IMR-90 (cell line): ENCODE data around the gene TMEM141. TPM values are rescaled to one million over a fixed set of nuclear protein-coding genes. Genes with fewer than 3 reads are reported as not detected.
A peak's percentile ranks its signal among the peaks of the same experiment; 100 is the strongest.
"Not testable (repeated sequence)": the region's sequence is repeated elsewhere in the genome, so short reads cannot be mapped to it uniquely, and the experiment has no call there.

Source experiments
- ATAC-seq: fragments of 200-7000 bp; cut with Tn5 transposase; 2 replicates; pipeline ENCODE4 v1.9.1; 2020; ENCODE audit warnings: low read depth, mild to moderate bottlenecking, moderate library complexity
- BruUV-seq: library from RNA; stranded (reverse); fragments of 400-500 nt; replicated peaks from 2 replicates; lab custom pipeline; 2021; lab: Mats Ljungman, UMichigan
- CTCF ChIA-PET: fragments of 300-600 bp; formaldehyde crosslinking; extraction: SDS; loops from one replicate; lab custom pipeline; 2021; ENCODE audit warnings: antibody characterized with exemption; lab: Yijun Ruan, JAX
- POLR2A ChIA-PET: fragments of 300-600 bp; sonication (Branson Sonifier 250); formaldehyde crosslinking; loops from one replicate; lab custom pipeline; 2022; ENCODE audit warnings: antibody characterized with exemption; ENCODE audit not compliant: unreplicated experiment; lab: Charles Lee
- DNase-seq: peaks from one replicate; pipeline ENCODE4 v3.0.0; 2013
- H2AFZ ChIP-seq: replicated peaks from 2 replicates; pipeline ENCODE3; 2013; ENCODE audit warnings: low read length, mild to moderate bottlenecking; ENCODE audit not compliant: poor library complexity
- H2AK5ac ChIP-seq: 2 replicates; pipeline ENCODE4 v1.6.1; 2013; ENCODE audit warnings: low read depth, low read length, inconsistent platforms
- H2AK9ac ChIP-seq: replicated peaks from 2 replicates; pipeline ENCODE3; 2013; ENCODE audit warnings: mild to moderate bottlenecking, low read depth, low read length, moderate library complexity; ENCODE audit not compliant: poor library complexity
- H2BK120ac ChIP-seq: 2 replicates; pipeline ENCODE4 v1.6.1; 2013; ENCODE audit warnings: low read depth, low read length, inconsistent platforms
- H2BK15ac ChIP-seq: 3 replicates; pipeline ENCODE4 v1.6.1; 2013; ENCODE audit warnings: low read depth, low read length, inconsistent platforms
- H2BK20ac ChIP-seq: 2 replicates; pipeline ENCODE4 v1.6.1; 2013; ENCODE audit warnings: low read depth, mild to moderate bottlenecking, inconsistent platforms, low read length, moderate library complexity
- H2BK5ac ChIP-seq: 2 replicates; pipeline ENCODE4 v1.6.1; 2013; ENCODE audit warnings: mild to moderate bottlenecking, low read depth, low read length, inconsistent platforms; ENCODE audit not compliant: poor library complexity, severe bottlenecking
- H3K14ac ChIP-seq: replicated peaks from 2 replicates; pipeline ENCODE4 v1.6.1; 2013; ENCODE audit warnings: low read depth, low read length, inconsistent platforms
- H3K18ac ChIP-seq: 2 replicates; pipeline ENCODE4 v1.6.1; 2013; ENCODE audit warnings: low read depth, low read length, control low read depth
- H3K23ac ChIP-seq: 2 replicates; pipeline ENCODE4 v1.6.1; 2013; ENCODE audit warnings: low read depth, low read length, inconsistent platforms
- H3K27ac ChIP-seq: 2 replicates; pipeline ENCODE4 v1.5.1; 2013; ENCODE audit warnings: mild to moderate bottlenecking, control low read depth, low read length; ENCODE audit not compliant: insufficient read depth
- H3K27me3 ChIP-seq: 2 replicates; pipeline ENCODE4 v1.6.1; 2013; ENCODE audit warnings: low read length; ENCODE audit not compliant: control insufficient read depth, insufficient read depth
- H3K36me3 ChIP-seq: 2 replicates; pipeline ENCODE4 v1.6.1; 2013; ENCODE audit warnings: low read length, mixed read lengths; ENCODE audit not compliant: control insufficient read depth, insufficient read depth
- H3K4ac ChIP-seq: 2 replicates; pipeline ENCODE4 v1.6.1; 2013; ENCODE audit warnings: low read depth, low read length, inconsistent platforms
- H3K4me1 ChIP-seq: 2 replicates; pipeline ENCODE4 v1.6.1; 2013; ENCODE audit warnings: low read length, mixed read lengths; ENCODE audit not compliant: control insufficient read depth, insufficient read depth
- H3K4me2 ChIP-seq: 2 replicates; pipeline ENCODE4 v1.6.1; 2013; ENCODE audit warnings: low read depth, mild to moderate bottlenecking, control low read depth, low read length, moderate library complexity
- H3K4me3 ChIP-seq: 2 replicates; pipeline ENCODE4 v1.5.1; 2013; ENCODE audit warnings: low read depth, mild to moderate bottlenecking, control low read depth, low read length, moderate library complexity; ENCODE audit not compliant: insufficient read depth
- H3K56ac ChIP-seq: 2 replicates; pipeline ENCODE4 v1.6.1; 2013; ENCODE audit warnings: low read length, inconsistent platforms; ENCODE audit not compliant: insufficient read depth; ENCODE audit errors: extremely low read depth
- H3K79me1 ChIP-seq, 2 experiments: 2 replicates each; pipeline ENCODE4 v1.6.1; 2013; ENCODE audit warnings: low read length in 2 of 2, inconsistent platforms in 1 of 2, low read depth in 1 of 2
- H3K9ac ChIP-seq: 2 replicates; pipeline ENCODE4 v1.6.1; 2013; ENCODE audit warnings: low read depth, low read length, control low read depth
- H3K9me1 ChIP-seq: 2 replicates; pipeline ENCODE4 v1.6.1; 2013; ENCODE audit warnings: low read length, inconsistent platforms; ENCODE audit not compliant: insufficient read depth
- H3K9me3 ChIP-seq: 2 replicates; pipeline ENCODE4 v1.6.1; 2013; ENCODE audit warnings: low read length; ENCODE audit not compliant: control insufficient read depth, insufficient read depth
- H4K20me1 ChIP-seq: 2 replicates; pipeline ENCODE4 v1.6.1; 2013; ENCODE audit warnings: low read length, inconsistent platforms; ENCODE audit not compliant: insufficient read depth
- H4K5ac ChIP-seq: 2 replicates; pipeline ENCODE4 v1.6.1; 2013; ENCODE audit warnings: mild to moderate bottlenecking, low read depth, low read length, control low read depth
- H4K8ac ChIP-seq, 2 experiments: 2 replicates each; pipeline ENCODE4 v1.6.1; 2013; ENCODE audit warnings: low read depth in 2 of 2, low read length in 2 of 2, control low read depth in 1 of 2, inconsistent platforms in 1 of 2
- H4K91ac ChIP-seq: 2 replicates; pipeline ENCODE4 v1.6.1; 2013; ENCODE audit warnings: low read depth, low read length, inconsistent platforms; ENCODE audit not compliant: insufficient read depth
- MAZ ChIP-seq: IDR thresholded peaks from 2 replicates; pipeline ENCODE4 v1.6.1; 2012; ENCODE audit warnings: low read depth, mild to moderate bottlenecking, low read length, improper control_type of control experiment, moderate library complexity, borderline replicate concordance
- NFE2L2 ChIP-seq: fragments of 150-350 bp; IDR thresholded peaks from 2 replicates; pipeline ENCODE4 v1.6.1; 2016; ENCODE audit warnings: low read depth, mild to moderate bottlenecking, low read length
- WGBS, 2 experiments: methylation state at CpG; one replicate each; pipeline versions ENCODE4 v1.1.5 to v1.1.7; 2013; ENCODE audit warnings: missing lambda C conversion rate in 2 of 2; ENCODE audit not compliant: insufficient read length in 1 of 2; ENCODE audit errors: extremely low coverage in 2 of 2; 5-methylcytosine and 5-hydroxymethylcytosine counted together
- dilution Hi-C: fragments of 300-500 bp; cut with HindIII; formaldehyde crosslinking; loops from one replicate; pipeline ENCODE4 v1.14.3; 2018; ENCODE audit warnings: low sequenced_read_pairs; ENCODE audit not compliant: unreplicated experiment
- in situ Hi-C: fragments of 300-500 bp; cut with MboI; formaldehyde crosslinking; loops from 3 replicates; pipeline ENCODE4 v1.14.3; 2019; ENCODE audit warnings: low sequenced_read_pairs, inconsistent platforms, mixed read lengths
- intact Hi-C: fragments of 100-400 bp; cut with micrococcal nuclease; formaldehyde crosslinking; loops from 2 replicates; pipeline ENCODE4 v1.10.0; 2022
- polyA plus RNA-seq, 3 experiments: library from polyadenylated mRNA; depleted of rRNA; stranded (reverse); fragments of >200 nt; gene quantifications; 2 replicates each; pipeline ENCODE4 v1.2.3, GENCODE V29; 2012; ENCODE audit warnings: low replicate concordance in 1 of 3
- total RNA-seq: library from RNA; depleted of rRNA; stranded (reverse); fragments of >200 nt; gene quantifications from 2 replicates; pipeline ENCODE4 v1.2.3, GENCODE V29; 2012

Gene TMEM141
- total and polyA plus RNA-seq, 2 of the 4 experiments (the other 2 are of a cell fraction): 39.1 to 77.8 TPM

DNA sequence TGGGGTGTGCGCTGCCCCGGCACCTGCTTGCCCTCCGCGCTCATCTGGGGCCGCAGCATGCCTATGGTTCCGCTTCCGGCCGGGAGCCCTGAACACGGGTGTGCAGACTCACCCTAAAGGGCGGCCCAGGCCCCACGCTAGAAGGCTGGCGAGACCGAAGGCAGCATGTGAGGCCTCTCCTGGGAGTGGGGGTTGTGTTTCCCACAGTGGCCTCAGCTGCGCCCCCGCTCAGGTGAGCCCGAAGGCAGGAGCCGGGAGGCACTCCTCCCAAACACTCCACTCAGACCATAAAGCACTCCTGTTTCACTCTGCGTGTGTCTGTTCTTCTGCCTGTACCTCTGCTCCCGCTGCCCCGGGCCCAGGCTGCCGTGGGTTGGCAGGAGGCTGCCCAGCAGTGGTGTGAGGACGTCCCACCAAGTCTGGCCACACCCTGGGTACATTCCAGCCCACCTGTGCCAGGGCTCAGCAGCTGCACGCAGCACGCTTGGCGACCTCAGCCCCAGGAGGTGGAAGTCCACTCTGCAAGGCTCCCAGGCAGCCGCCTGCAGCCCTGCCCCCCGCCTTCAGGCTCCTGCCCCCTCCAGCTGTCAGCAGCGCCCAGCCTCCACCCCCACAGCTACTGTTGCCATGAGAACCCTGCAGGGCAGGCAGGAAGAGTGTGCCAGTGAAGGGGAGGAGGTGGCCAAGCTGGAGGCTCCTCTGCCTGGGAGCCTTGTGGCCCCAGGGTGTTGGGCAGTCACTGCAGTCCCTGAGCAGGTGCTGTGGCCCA is 49.9 kb downstream of the TMEM141 start:
- no peak for TF ChIP-seq NFE2L2
- TF ChIP-seq MAZ: peak; percentile 81; the same call in 1 of the 2 replicates
- Histone ChIP-seq H3K56ac (no peak overlapping the region), H2AK5ac (peak overlapping the region; percentile 39), H3K4me3 (no peak overlapping the region), H4K8ac (no peak overlapping the region), H3K27ac (no peak overlapping the region), H4K5ac (no peak overlapping the region), H2BK20ac (no peak overlapping the region), H2AFZ (no peak overlapping the region), H4K91ac (no peak overlapping the region), H3K23ac (no peak overlapping the region), H3K27me3 (peaks cover 12% of the 10 kb centered on the region; the same call in 1 of the 2 replicates), H3K4me2 (no peak overlapping the region; the same call in 1 of the 2 replicates), H3K4ac (no peak overlapping the region), H3K18ac (no peak overlapping the region), H2BK120ac (0 out of 2 replicates have a peak overlapping the region, but pooled peaks have one; percentile 1), H3K4me1 (peaks cover 9% of the 10 kb centered on the region), H4K20me1 (peaks cover 20% of the 10 kb centered on the region), H3K14ac (peak overlapping the region; percentile 32; the same call in 1 of the 2 replicates), H3K36me3 (peaks cover 11% of the 10 kb centered on the region), H2BK5ac (peak overlapping the region; percentile 53), H3K9ac (no peak overlapping the region), H3K79me1 (peaks cover 0 to 6% of the 10 kb centered on the region in 2 experiments; a peak in 1 of 4 replicates), H3K9me1 (peaks cover 7% of the 10 kb centered on the region; the same call in 1 of the 2 replicates), H2AK9ac (peak overlapping the region; percentile 55), H3K9me3 (0 out of 2 replicates have a peak, but pooled peaks cover 3% of the 10 kb centered on the region), H2BK15ac (no peak overlapping the region)
- ATAC-seq: peak; percentile 59
- POLR2A ChIA-PET: interaction anchor here (0.6 to 0.9 kb wide), 2 partner anchors 22 to 29 kb away, joined by 6 read pairs; no protein-coding TSS in a partner anchor
- in situ Hi-C loops (no loop called here), dilution Hi-C loops (no loop called here), intact Hi-C loops (no loop called here)
- peak; percentile 62 for DNase-seq
- no TSS peak for BruUV-seq
- CTCF ChIA-PET: no interaction called here
- 89% methylated on average over 9 of the region's 28 CpGs; no CpG with 5 or more reads in 1 of the 2 experiments for whole genome bisulfite sequencing, 2 experiments

DNA sequence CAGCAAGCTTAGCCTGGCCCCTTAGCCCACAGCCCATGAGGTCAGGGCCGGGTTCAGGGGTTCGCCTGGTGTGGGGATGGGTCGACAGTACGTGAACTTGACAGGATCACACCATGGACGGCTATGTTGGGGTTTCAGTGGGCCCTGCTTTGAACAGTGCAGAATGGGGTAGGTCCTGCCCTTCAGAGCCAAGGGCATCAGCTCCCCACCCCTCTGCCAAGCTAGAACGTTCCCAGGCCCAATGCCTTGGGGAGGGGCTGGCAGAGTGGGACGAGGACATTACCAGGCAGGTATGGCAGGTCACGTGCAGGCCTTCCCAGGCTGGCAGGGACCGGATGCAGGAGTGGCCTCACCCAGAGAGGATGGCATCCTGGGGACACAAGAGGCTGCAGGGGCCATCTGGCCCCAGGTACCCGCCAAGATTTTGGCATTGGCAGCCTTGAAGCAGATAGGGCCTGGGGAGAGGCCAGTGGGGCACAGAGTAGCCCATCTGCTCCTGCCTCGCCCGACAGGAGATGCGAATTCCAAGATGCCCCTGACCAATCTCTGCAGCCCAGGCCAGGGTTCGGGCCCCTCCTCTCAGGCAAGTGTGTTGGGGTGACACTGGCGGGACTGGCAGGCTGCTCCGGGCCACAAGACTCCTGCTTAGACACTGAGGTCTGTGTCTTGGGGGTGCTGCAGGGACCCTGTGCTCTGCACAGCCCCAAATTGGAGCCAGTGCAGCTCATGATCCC is 50.7 kb downstream of the TMEM141 start:
- peaks cover 19% of the 10 kb centered on the region for H3K27me3 ChIP-seq
- H4K5ac ChIP-seq, ATAC-seq, intact Hi-C loops, in situ Hi-C loops, H3K9me3 ChIP-seq, H3K18ac ChIP-seq, H3K4me3 ChIP-seq, H2AK9ac ChIP-seq, H4K8ac ChIP-seq, H3K4me1 ChIP-seq, DNase-seq, H3K79me1 ChIP-seq, H3K4ac ChIP-seq, H3K56ac ChIP-seq, BruUV-seq, H2BK15ac ChIP-seq, H2BK20ac ChIP-seq, H3K9ac ChIP-seq, H2BK5ac ChIP-seq, H2AFZ ChIP-seq, H3K4me2 ChIP-seq, H3K23ac ChIP-seq, H3K27ac ChIP-seq, H4K91ac ChIP-seq, H3K9me1 ChIP-seq, dilution Hi-C loops: not testable (repeated sequence)
- CTCF ChIA-PET: interaction anchor here (0.7 kb wide), 1 partner anchor 35 kb away, joined by 3 read pairs; no protein-coding TSS in a partner anchor
- peaks cover 25% of the 10 kb centered on the region for H4K20me1 ChIP-seq
- POLR2A ChIA-PET: interaction anchor here (0.6 to 0.9 kb wide), 2 partner anchors 30 to 433 kb away, joined by 4 to 6 read pairs; no protein-coding TSS in a partner anchor
- no CpG with 5 or more reads among the region's 16 CpGs for WGBS, 2 experiments
- H2AK5ac ChIP-seq: peak overlapping the region; percentile 50; the same call in 1 of the 2 replicates
- H2BK120ac ChIP-seq: 0 out of 2 replicates have a peak overlapping the region, but pooled peaks have one; percentile 1
- H3K14ac ChIP-seq: peak overlapping the region; percentile 32
- peaks cover 11% of the 10 kb centered on the region for H3K36me3 ChIP-seq
